ENCODE data around the gene VSNL1. TPM values are rescaled to one million over a fixed set of nuclear protein-coding genes. Genes with fewer than 3 reads are reported as not detected.

The VSNL1 gene
- total RNA-seq, 1 experiment from 2014 or later = 7.8 TPM

DNA sequence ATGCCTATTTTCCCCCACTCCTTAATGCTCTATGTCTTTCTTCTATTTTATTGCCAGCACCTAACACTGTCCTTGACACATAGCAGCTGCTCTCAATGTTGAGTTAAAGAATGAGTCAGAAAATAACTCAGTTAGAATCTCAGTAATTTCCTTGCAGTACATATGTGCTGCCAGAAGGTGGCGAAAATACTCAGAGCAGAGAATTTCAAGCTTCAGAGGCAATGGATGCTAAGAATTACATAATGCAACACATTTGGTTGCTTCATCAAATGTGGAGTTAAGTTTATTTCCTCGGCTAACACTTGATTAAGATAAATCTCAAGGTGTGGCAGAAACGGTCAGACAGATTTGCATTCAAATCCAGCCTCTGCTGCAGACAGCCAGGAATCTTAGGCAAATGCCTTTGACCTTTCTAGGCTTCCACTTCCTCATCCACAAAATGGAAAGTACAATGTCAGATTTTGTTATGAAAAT lies 105.6 kb downstream of the VSNL1 start:
- Histone ChIP-seq H3K4me1 (ENCODE audit: insufficient read depth, low read length, poor library complexity, severe bottlenecking) (peaks cover 9% of the 10 kb centered on the region), H3K27me3 (replicated peaks; ENCODE audit: insufficient read depth, low read depth, low read length, poor library complexity) (no peaks in the 10 kb centered on the region), H3K36me3 (ENCODE audit: insufficient read depth, low read length, poor library complexity, severe bottlenecking) (no peaks in the 10 kb centered on the region), H3K9me3 (ENCODE audit: low read depth, low read length, poor library complexity, severe bottlenecking) (no peaks in the 10 kb centered on the region), H3K4me3 (ENCODE audit: low read depth, low read length, poor library complexity, severe bottlenecking) (no peak overlapping the region), H3K27ac (ENCODE audit: low read depth, low read length, poor library complexity, severe bottlenecking) (no peak overlapping the region)
- intact Hi-C loops (cut with micrococcal nuclease; ENCODE audit: unreplicated experiment) = no loop called here
- peak; percentile 83 for DNase-seq (ENCODE audit: low spot score)
- ChIA-PET CTCF (interaction anchor here (0.6 to 1.7 kb wide), 9 partner anchors 21 to 599 kb away, joined by 3 to 9 read pairs (median 3); partner anchors contain the start of gene VSNL1), POLR2A (ENCODE audit: low non-redundant PET) (interaction anchor here (0.6 kb wide), 2 partner anchors 75 to 102 kb away, joined by 3 to 6 read pairs; no protein-coding TSS in a partner anchor)
- no TSS peak for BruUV-seq (replicated peaks)
- TF ChIP-seq, protein P1, sequence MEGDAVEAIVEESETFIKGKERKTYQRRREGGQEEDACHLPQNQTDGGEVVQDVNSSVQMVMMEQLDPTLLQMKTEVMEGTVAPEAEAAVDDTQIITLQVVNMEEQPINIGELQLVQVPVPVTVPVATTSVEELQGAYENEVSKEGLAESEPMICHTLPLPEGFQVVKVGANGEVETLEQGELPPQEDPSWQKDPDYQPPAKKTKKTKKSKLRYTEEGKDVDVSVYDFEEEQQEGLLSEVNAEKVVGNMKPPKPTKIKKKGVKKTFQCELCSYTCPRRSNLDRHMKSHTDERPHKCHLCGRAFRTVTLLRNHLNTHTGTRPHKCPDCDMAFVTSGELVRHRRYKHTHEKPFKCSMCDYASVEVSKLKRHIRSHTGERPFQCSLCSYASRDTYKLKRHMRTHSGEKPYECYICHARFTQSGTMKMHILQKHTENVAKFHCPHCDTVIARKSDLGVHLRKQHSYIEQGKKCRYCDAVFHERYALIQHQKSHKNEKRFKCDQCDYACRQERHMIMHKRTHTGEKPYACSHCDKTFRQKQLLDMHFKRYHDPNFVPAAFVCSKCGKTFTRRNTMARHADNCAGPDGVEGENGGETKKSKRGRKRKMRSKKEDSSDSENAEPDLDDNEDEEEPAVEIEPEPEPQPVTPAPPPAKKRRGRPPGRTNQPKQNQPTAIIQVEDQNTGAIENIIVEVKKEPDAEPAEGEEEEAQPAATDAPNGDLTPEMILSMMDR (conservative IDR thresholded peaks at IDR 0.05; ENCODE audit: low read depth, low read length) = peak; percentile 89
- TF ChIP-seq EZH2 (IDR thresholded peaks at IDR 0.05; ENCODE audit: borderline replicate concordance, low read depth, low read length, poor library complexity, severe bottlenecking) = no peak

DNA sequence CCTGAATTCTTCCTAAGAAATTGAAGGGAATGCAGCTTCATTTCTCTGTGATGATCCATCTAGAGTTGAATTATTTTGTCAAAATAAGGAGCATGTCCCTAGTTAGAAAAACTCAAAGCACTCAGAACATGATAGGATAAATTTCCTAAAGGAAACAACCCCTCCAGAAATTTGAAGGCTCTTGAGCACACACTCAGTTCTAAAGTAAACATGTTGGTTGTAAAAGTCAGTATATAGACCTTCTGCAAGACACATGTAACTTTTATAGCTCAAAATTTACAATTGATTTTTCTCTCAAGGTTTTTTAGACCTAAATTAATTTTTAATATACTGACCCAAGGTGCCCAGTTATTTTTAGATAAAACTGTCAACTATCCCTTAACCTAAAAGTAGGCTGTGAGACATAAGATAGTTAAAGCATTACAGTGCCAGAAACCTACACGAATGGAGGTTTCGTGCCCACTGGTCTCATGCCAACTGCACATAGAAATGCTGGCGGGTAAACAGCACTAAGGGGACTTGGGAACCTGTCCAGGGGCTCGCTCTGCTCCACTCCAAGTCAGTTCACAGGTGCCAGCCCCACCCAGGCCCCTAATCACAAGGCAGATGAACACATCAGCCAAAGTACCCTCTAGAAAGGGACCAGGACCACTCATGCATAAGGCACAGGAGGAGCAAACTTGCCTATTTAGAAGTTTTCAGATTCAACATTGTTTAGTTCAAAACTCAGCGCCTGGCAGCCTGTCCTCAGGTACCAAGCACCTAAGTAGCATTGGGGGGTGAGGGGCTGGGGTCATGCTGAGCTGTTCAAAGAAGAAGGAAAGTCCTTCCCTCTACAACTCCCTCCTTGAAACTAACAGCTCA lies 106.6 kb downstream of the VSNL1 start:
- Histone ChIP-seq H3K9me3 (ENCODE audit: low read depth, low read length, poor library complexity, severe bottlenecking) (no peaks in the 10 kb centered on the region), H3K27ac (ENCODE audit: low read depth, low read length, poor library complexity, severe bottlenecking) (no peak overlapping the region), H3K4me1 (ENCODE audit: insufficient read depth, low read length, poor library complexity, severe bottlenecking) (peaks cover 9% of the 10 kb centered on the region), H3K4me3 (ENCODE audit: low read depth, low read length, poor library complexity, severe bottlenecking) (no peak overlapping the region), H3K27me3 (replicated peaks; ENCODE audit: insufficient read depth, low read depth, low read length, poor library complexity) (no peaks in the 10 kb centered on the region), H3K36me3 (ENCODE audit: insufficient read depth, low read length, poor library complexity, severe bottlenecking) (no peaks in the 10 kb centered on the region)
- ChIA-PET POLR2A (ENCODE audit: low non-redundant PET) (no interaction called here), CTCF (interaction anchor here (0.6 to 1.7 kb wide), 2 partner anchors 24 to 32 kb away, joined by 4 to 9 read pairs; no protein-coding TSS in a partner anchor)
- no peak for DNase-seq (ENCODE audit: low spot score)
- intact Hi-C loops (cut with micrococcal nuclease; ENCODE audit: unreplicated experiment) = no loop called here
- no peak for TF ChIP-seq EZH2 (IDR thresholded peaks at IDR 0.05; ENCODE audit: borderline replicate concordance, low read depth, low read length, poor library complexity, severe bottlenecking)
- TF ChIP-seq, protein P1 (conservative IDR thresholded peaks at IDR 0.05; ENCODE audit: low read depth, low read length) = no peak
- BruUV-seq (replicated peaks) = no TSS peak

DNA sequence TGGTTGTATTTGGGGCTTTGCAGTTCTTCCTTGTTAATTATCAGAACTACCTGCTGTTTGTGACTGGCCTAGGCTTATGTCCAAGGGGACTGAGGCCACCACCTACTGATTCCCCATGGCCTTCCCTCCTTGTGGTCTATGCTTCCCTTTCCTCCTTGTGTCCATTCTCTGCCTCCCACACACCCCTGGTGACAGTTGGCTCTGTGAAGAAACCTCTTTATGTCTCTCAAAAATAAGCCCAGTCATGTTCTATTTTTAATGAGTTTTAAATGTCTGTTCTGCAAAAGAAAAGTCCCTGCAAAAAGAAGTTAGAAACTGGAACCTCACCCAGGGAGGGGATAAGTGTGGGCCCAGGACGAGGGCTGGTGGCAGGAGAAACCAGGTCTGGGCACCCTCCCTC lies 108.1 kb downstream of the VSNL1 start:
- Histone ChIP-seq H3K27ac (ENCODE audit: low read depth, low read length, poor library complexity, severe bottlenecking) (no peak overlapping the region), H3K9me3 (ENCODE audit: low read depth, low read length, poor library complexity, severe bottlenecking) (no peaks in the 10 kb centered on the region), H3K4me3 (ENCODE audit: low read depth, low read length, poor library complexity, severe bottlenecking) (no peak overlapping the region), H3K36me3 (ENCODE audit: insufficient read depth, low read length, poor library complexity, severe bottlenecking) (no peaks in the 10 kb centered on the region), H3K4me1 (ENCODE audit: insufficient read depth, low read length, poor library complexity, severe bottlenecking) (peaks cover 5% of the 10 kb centered on the region), H3K27me3 (replicated peaks; ENCODE audit: insufficient read depth, low read depth, low read length, poor library complexity) (no peaks in the 10 kb centered on the region)
- no peak for DNase-seq (ENCODE audit: low spot score)
- POLR2A ChIA-PET (ENCODE audit: low non-redundant PET) = no interaction called here
- intact Hi-C loops (cut with micrococcal nuclease; ENCODE audit: unreplicated experiment) = no loop called here
- no TSS peak for BruUV-seq (replicated peaks)
- CTCF ChIA-PET = no interaction called here
- no peak for TF ChIP-seq EZH2 (IDR thresholded peaks at IDR 0.05; ENCODE audit: borderline replicate concordance, low read depth, low read length, poor library complexity, severe bottlenecking)
- TF ChIP-seq, protein P1 (conservative IDR thresholded peaks at IDR 0.05; ENCODE audit: low read depth, low read length) = no peak
